NCI-H146 (cell line): ENCODE results near the gene F10.
"Not testable (repeated sequence)": the region's sequence is repeated elsewhere in the genome, so short reads cannot be mapped to it uniquely, and the experiment has no call there.

Experiments
- DNase-seq: peaks from one replicate; lab custom pipeline; 2025; lab: John Stamatoyannopoulos, UW

The F10 gene

GRCh38 chr13:113122550-113123225 is at the start of gene F10:
F10 (plus strand) TSS chr13:113122799; CDS start chr13:113122856, 57 bp downstream.
- no peak for DNase-seq

- no peak for DNase-seq
Measured at GRCh38 chr13:113073942-113074341, 48.7 kb upstream of the F10 start.

GRCh38 chr13:113074401-113074800 is 48.2 kb upstream of the F10 start:
- no peak for DNase-seq

GRCh38 chr13:113074876-113075275 is 47.7 kb upstream of the F10 start:
- no peak for DNase-seq

- DNase-seq: no peak
Measured at GRCh38 chr13:113075711-113076110, 46.9 kb upstream of the F10 start.

GRCh38 chr13:113076681-113077401 is 45.8 kb upstream of the F10 start:
- no peak for DNase-seq

GRCh38 chr13:113077566-113077952 is 45.0 kb upstream of the F10 start:
- no peak for DNase-seq

- no peak for DNase-seq
Measured at GRCh38 chr13:113077953-113078901, 44.4 kb upstream of the F10 start.

GRCh38 chr13:113078902-113079780 is 43.5 kb upstream of the F10 start:
- no peak for DNase-seq

- DNase-seq: not testable (repeated sequence)
Measured at GRCh38 chr13:113079781-113080080, 42.9 kb upstream of the F10 start.

- no peak for DNase-seq
Measured at GRCh38 chr13:113080361-113080831, 42.2 kb upstream of the F10 start.

- no peak for DNase-seq
Measured at GRCh38 chr13:113080901-113081521, 41.6 kb upstream of the F10 start.

- no peak for DNase-seq
Measured at GRCh38 chr13:113082198-113083021, 40.2 kb upstream of the F10 start.

- no peak for DNase-seq
Measured at GRCh38 chr13:113083022-113083373, 39.6 kb upstream of the F10 start.

GRCh38 chr13:113083402-113084061 is 39.1 kb upstream of the F10 start:
- no peak for DNase-seq

GRCh38 chr13:113084094-113084942 is 38.3 kb upstream of the F10 start:
- DNase-seq: no peak

GRCh38 chr13:113084943-113085540 is 37.6 kb upstream of the F10 start:
- DNase-seq: no peak

- no peak for DNase-seq
Measured at GRCh38 chr13:113086031-113086750, 36.4 kb upstream of the F10 start.
